Measurements from ENCODE around the gene TNRC18. TPM values are rescaled to one million over a fixed set of nuclear protein-coding genes. Genes with fewer than 3 reads are reported as not detected.
"Not testable (repeated sequence)": the region's sequence is repeated elsewhere in the genome, so short reads cannot be mapped to it uniquely, and the experiment has no call there.

The TNRC18 gene
- total and polyA plus RNA-seq, 2 donors (not counting 1 experiment from before 2014, with no cell fraction given), result 17.8 to 75.0 TPM

DNA sequence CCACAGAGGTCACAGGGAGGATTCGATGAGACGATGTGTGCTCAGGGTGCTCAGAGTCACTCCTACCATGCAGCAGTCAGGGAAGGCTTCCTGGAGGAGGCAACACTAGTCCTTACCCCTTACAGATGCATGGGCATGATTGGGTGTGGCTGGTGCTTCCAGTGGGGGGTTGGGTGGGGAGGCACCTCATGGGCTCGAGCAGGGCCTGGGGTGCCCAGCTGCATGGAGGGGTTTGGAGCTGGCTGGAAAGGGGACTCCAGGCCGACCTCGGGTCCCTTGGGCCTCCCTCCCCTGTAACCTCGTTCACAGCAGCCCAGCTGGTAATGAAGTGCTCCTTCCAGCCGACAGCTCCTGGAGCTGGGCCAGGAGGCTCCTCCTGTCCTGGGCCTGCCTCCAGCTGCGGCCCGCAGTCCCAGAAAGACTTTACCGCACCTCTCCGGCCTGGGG, 148.6 kb downstream of the TNRC18 start:
- H3K9ac ChIP-seq (ENCODE audit: low read length); H3K4me1 Mint-ChIP-seq; CTCF ChIA-PET; H3K4me3 Mint-ChIP-seq; DNase-seq; H3K79me2 ChIP-seq (ENCODE audit: control insufficient read depth, insufficient read depth, low read length); H2AFZ ChIP-seq (ENCODE audit: insufficient read depth, low read depth, low read length, poor library complexity, severe bottlenecking); H4K20me1 ChIP-seq (ENCODE audit: control insufficient read depth, insufficient read depth, low read length, poor library complexity, severe bottlenecking); H3K27ac ChIP-seq (ENCODE audit: low read length in 2 of 2); H3K9me3 ChIP-seq (ENCODE audit: control extremely low read depth in 1 of 3, control insufficient read depth in 2 of 3, insufficient read depth in 1 of 3, low read length in 2 of 3); H3K4me1 ChIP-seq (ENCODE audit: control insufficient read depth in 2 of 2, insufficient read depth in 2 of 2, low read length in 2 of 2); H3K4me2 ChIP-seq (replicated peaks; ENCODE audit: low read depth, low read length, poor library complexity, severe bottlenecking); H3K4me3 ChIP-seq (ENCODE audit: control extremely low read depth in 1 of 5, extremely low read depth in 1 of 5, insufficient read depth in 1 of 5, low read depth in 2 of 5, low read length in 4 of 5); H3K9me3 Mint-ChIP-seq (ENCODE audit: insufficient read depth); POLR2A ChIA-PET; H3K27me3 ChIP-seq (replicated peaks in 1 of 4; ENCODE audit: control extremely low read depth in 1 of 4, control insufficient read depth in 3 of 4, insufficient read depth in 4 of 4, low read length in 3 of 4); H3K36me3 ChIP-seq (replicated peaks in 1 of 2; ENCODE audit: control extremely low read depth in 1 of 2, control insufficient read depth in 1 of 2, extremely low read depth in 1 of 2, insufficient read depth in 2 of 2, low read length in 1 of 2); ATAC-seq (ENCODE audit: low read depth); H3K27ac Mint-ChIP-seq; intact Hi-C loops (cut with micrococcal nuclease): not testable (repeated sequence)
- WGBS (ENCODE audit: insufficient coverage), result 73% methylated on average over 5 of the region's 11 CpGs
- peaks cover 13% of the 10 kb centered on the region for H3K27me3 Mint-ChIP-seq

DNA sequence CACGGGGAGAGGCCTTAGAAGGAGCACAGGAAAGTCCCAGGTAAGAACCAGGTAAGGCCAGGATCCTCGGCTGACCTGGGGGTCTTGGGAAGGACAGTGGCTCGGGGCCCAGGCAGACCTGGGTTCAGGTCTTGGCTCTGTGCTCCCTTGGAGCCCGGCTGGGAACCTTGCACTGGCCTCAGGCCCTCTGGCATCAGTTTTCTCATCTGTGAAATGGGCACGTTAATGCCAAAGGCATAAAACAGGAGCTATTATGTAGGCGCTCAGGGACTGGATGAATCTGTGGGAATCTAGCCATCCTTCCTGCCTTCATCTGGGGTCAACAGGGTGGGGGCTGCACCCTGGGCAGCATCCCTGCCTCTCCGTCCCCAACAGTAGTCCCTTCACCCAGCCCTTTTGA, 149.2 kb downstream of the TNRC18 start:
- no peak overlapping the region for H3K4me3 ChIP-seq (ENCODE audit: control extremely low read depth in 1 of 5, extremely low read depth in 1 of 5, insufficient read depth in 1 of 5, low read depth in 2 of 5, low read length in 4 of 5)
- H3K4me1 Mint-ChIP-seq, result no peaks in the 10 kb centered on the region
- H3K79me2 ChIP-seq (ENCODE audit: control insufficient read depth, insufficient read depth, low read length), result no peaks in the 10 kb centered on the region
- H3K9ac ChIP-seq (ENCODE audit: low read length), result no peak overlapping the region
- no peaks in the 10 kb centered on the region for H3K4me1 ChIP-seq (ENCODE audit: control insufficient read depth in 2 of 2, insufficient read depth in 2 of 2, low read length in 2 of 2)
- POLR2A ChIA-PET, result no interaction called here
- peaks cover 0 to 2% (median 0%) of the 10 kb centered on the region in 3 donors for H3K9me3 ChIP-seq (ENCODE audit: control extremely low read depth in 1 of 3, control insufficient read depth in 2 of 3, insufficient read depth in 1 of 3, low read length in 2 of 3)
- no peak for TF ChIP-seq EZH2 (IDR thresholded peaks at IDR 0.05; ENCODE audit: borderline replicate concordance, insufficient read depth, low read depth, low read length, poor library complexity, severe bottlenecking)
- TF ChIP-seq, protein P1, sequence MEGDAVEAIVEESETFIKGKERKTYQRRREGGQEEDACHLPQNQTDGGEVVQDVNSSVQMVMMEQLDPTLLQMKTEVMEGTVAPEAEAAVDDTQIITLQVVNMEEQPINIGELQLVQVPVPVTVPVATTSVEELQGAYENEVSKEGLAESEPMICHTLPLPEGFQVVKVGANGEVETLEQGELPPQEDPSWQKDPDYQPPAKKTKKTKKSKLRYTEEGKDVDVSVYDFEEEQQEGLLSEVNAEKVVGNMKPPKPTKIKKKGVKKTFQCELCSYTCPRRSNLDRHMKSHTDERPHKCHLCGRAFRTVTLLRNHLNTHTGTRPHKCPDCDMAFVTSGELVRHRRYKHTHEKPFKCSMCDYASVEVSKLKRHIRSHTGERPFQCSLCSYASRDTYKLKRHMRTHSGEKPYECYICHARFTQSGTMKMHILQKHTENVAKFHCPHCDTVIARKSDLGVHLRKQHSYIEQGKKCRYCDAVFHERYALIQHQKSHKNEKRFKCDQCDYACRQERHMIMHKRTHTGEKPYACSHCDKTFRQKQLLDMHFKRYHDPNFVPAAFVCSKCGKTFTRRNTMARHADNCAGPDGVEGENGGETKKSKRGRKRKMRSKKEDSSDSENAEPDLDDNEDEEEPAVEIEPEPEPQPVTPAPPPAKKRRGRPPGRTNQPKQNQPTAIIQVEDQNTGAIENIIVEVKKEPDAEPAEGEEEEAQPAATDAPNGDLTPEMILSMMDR (IDR thresholded peaks at IDR 0.05), result no peak
- H3K27me3 Mint-ChIP-seq, result peaks cover 13% of the 10 kb centered on the region
- H3K36me3 ChIP-seq (replicated peaks in 1 of 2; ENCODE audit: control extremely low read depth in 1 of 2, control insufficient read depth in 1 of 2, extremely low read depth in 1 of 2, insufficient read depth in 2 of 2, low read length in 1 of 2), result no peaks in the 10 kb centered on the region
- no peak overlapping the region for H3K4me3 Mint-ChIP-seq
- no peaks in the 10 kb centered on the region for H3K27me3 ChIP-seq (replicated peaks in 1 of 4; ENCODE audit: control extremely low read depth in 1 of 4, control insufficient read depth in 3 of 4, insufficient read depth in 4 of 4, low read length in 3 of 4)
- no peak overlapping the region for H3K27ac ChIP-seq (ENCODE audit: low read length in 2 of 2)
- H4K20me1 ChIP-seq (ENCODE audit: control insufficient read depth, insufficient read depth, low read length, poor library complexity, severe bottlenecking), result no peaks in the 10 kb centered on the region
- H3K27ac Mint-ChIP-seq, result no peak overlapping the region
- CTCF ChIA-PET, result no interaction called here
- no peak overlapping the region for H2AFZ ChIP-seq (ENCODE audit: insufficient read depth, low read depth, low read length, poor library complexity, severe bottlenecking)
- H3K9me3 Mint-ChIP-seq (ENCODE audit: insufficient read depth), result no peaks in the 10 kb centered on the region
- 87% methylated on average over 7 of the region's 7 CpGs for WGBS (ENCODE audit: insufficient coverage)
- intact Hi-C loops (cut with micrococcal nuclease), result no loop called here
- H3K4me2 ChIP-seq (replicated peaks; ENCODE audit: low read depth, low read length, poor library complexity, severe bottlenecking), result no peak overlapping the region
- no peak for DNase-seq
- ATAC-seq (ENCODE audit: low read depth), result no peak

DNA sequence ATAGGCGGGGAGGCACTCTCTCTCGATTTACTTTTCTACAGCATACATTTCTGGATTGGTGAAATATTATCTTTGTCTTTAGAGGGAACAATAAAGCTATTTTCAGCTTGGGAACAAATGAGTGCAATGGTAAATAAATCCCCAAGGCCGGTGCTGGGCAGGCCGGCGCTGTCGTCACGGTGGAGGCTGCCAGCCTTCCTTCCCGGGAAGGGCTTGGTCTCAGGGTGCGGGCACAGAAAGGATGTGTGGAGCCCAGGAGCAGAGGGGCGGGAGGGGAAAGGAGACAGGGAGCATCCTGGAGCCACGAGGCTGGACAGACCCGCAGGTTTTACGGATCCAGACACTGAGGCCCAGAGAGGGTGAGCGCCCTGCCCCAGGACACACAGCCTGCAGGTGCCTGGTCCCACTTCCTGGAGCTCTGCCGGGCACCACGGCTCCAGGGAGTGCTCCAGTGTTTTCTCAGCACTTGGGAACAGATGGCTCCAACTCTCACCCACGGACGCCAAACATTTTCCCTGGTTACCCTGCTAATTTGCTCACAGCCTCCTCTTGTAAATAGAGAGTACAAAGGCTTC, 149.7 kb downstream of the TNRC18 start:
- POLR2A ChIA-PET, result not testable (repeated sequence)

More for the DNA sequence above, 149.7 kb downstream of the TNRC18 start:
- 85% methylated on average over 10 of the region's 18 CpGs for WGBS (ENCODE audit: insufficient coverage)
- H3K9ac ChIP-seq (ENCODE audit: low read length); H3K4me3 Mint-ChIP-seq; H3K27ac Mint-ChIP-seq; H3K27ac ChIP-seq (ENCODE audit: low read length in 2 of 2); intact Hi-C loops (cut with micrococcal nuclease); H3K4me2 ChIP-seq (replicated peaks; ENCODE audit: low read depth, low read length, poor library complexity, severe bottlenecking); DNase-seq; H3K9me3 Mint-ChIP-seq (ENCODE audit: insufficient read depth); H3K36me3 ChIP-seq (replicated peaks in 1 of 2; ENCODE audit: control extremely low read depth in 1 of 2, control insufficient read depth in 1 of 2, extremely low read depth in 1 of 2, insufficient read depth in 2 of 2, low read length in 1 of 2); H3K9me3 ChIP-seq (ENCODE audit: control extremely low read depth in 1 of 3, control insufficient read depth in 2 of 3, insufficient read depth in 1 of 3, low read length in 2 of 3); H2AFZ ChIP-seq (ENCODE audit: insufficient read depth, low read depth, low read length, poor library complexity, severe bottlenecking); H3K27me3 ChIP-seq (replicated peaks in 1 of 4; ENCODE audit: control extremely low read depth in 1 of 4, control insufficient read depth in 3 of 4, insufficient read depth in 4 of 4, low read length in 3 of 4); ATAC-seq (ENCODE audit: low read depth); H3K79me2 ChIP-seq (ENCODE audit: control insufficient read depth, insufficient read depth, low read length); H3K4me3 ChIP-seq (ENCODE audit: control extremely low read depth in 1 of 5, extremely low read depth in 1 of 5, insufficient read depth in 1 of 5, low read depth in 2 of 5, low read length in 4 of 5); H4K20me1 ChIP-seq (ENCODE audit: control insufficient read depth, insufficient read depth, low read length, poor library complexity, severe bottlenecking); H3K4me1 Mint-ChIP-seq; H3K4me1 ChIP-seq (ENCODE audit: control insufficient read depth in 2 of 2, insufficient read depth in 2 of 2, low read length in 2 of 2); CTCF ChIA-PET: not testable (repeated sequence)
- peaks cover 13% of the 10 kb centered on the region for H3K27me3 Mint-ChIP-seq

Measured in B cell (primary cell).